A549 (cell line): ENCODE data around the gene ARFRP1. TPM values are rescaled to one million over a fixed set of nuclear protein-coding genes. Genes with fewer than 3 reads are reported as not detected.

Source experiments
- ATAC-seq, 2 experiments: fragments of 200-7000 bp in 1 of 2; fragments of >200 bp in 1 of 2; cut with Nextera tagmentation in 1 of 2; cut with Tn5 transposase in 1 of 2; 3 replicates each; pipeline versions ENCODE4 v1.8.0 to v1.9.1; 2018 to 2020; ENCODE audit warnings: mild to moderate bottlenecking in 1 of 2, moderate library complexity in 1 of 2
- CTCF ChIA-PET: fragments of 300-600 bp; sonication (Branson Sonifier 250); formaldehyde crosslinking; extraction: SDS; loops from one replicate; lab custom pipeline; 2021; ENCODE audit warnings: antibody characterized with exemption, inconsistent platforms; lab: Yijun Ruan, JAX
- POLR2A ChIA-PET: fragments of 350-600 bp; formaldehyde crosslinking; extraction: SDS; loops from one replicate; lab custom pipeline; 2021; ENCODE audit warnings: antibody characterized with exemption, inconsistent platforms; lab: Yijun Ruan, JAX
- DNase-seq, 2 experiments: peaks; one replicate each; pipeline versions ENCODE4 v3.0.0 to v3.0.0-alpha.2; 2011 to 2016; ENCODE audit warnings: low read depth in 1 of 2, low spot score in 1 of 2
- FAIRE-seq: peaks from 2 replicates; lab custom pipeline; 2011; peaks lifted over from hg19 to GRCh38; lab: Jason Lieb, UNC
- H3K27ac ChIP-seq, 2 experiments: fragments of >200 bp; sonication (Bioruptor Twin); formaldehyde crosslinking; 3 replicates each; pipeline ENCODE4 v1.5.1; 2016 to 2017
- H3K4me1 ChIP-seq: fragments of >200 bp; sonication (Bioruptor Twin); formaldehyde crosslinking; 3 replicates; pipeline ENCODE4 v1.6.1; 2016
- H3K4me2 ChIP-seq: fragments of >200 bp; sonication (Bioruptor Twin); formaldehyde crosslinking; 3 replicates; pipeline ENCODE4 v1.6.1; 2016
- H3K4me3 ChIP-seq: fragments of >200 bp; sonication (Bioruptor Twin); formaldehyde crosslinking; 3 replicates; pipeline ENCODE4 v1.5.1; 2016
- H3K9me3 ChIP-seq: fragments of >200 bp; sonication (Bioruptor Twin); formaldehyde crosslinking; 3 replicates; pipeline ENCODE4 v1.6.1; 2016
- BHLHE40 ChIP-seq: IDR thresholded peaks from 2 replicates; pipeline ENCODE4 v1.6.1; 2012; ENCODE audit warnings: low read depth, low read length, inconsistent platforms
- CBX2 ChIP-seq: fragments of 200-600 bp; sonication (generic); IDR thresholded peaks from 2 replicates; pipeline ENCODE4 v1.6.1; 2016; ENCODE audit warnings: low read depth, mild to moderate bottlenecking, borderline replicate concordance
- JUN ChIP-seq, 2 experiments: fragments of >200 bp; sonication (Bioruptor Twin); formaldehyde crosslinking; IDR thresholded peaks; 2 replicates in 1 of 2; 3 replicates in 1 of 2; pipeline ENCODE4 v1.6.1; 2016 to 2017
- JUNB ChIP-seq: fragments of >200 bp; sonication (Bioruptor Twin); formaldehyde crosslinking; IDR thresholded peaks from 2 replicates; pipeline ENCODE4 v1.6.1; 2016
- KDM5A ChIP-seq: fragments of 200-600 bp; sonication (generic); IDR thresholded peaks from 2 replicates; pipeline ENCODE4 v1.6.1; 2016; ENCODE audit warnings: antibody characterized with exemption, mild to moderate bottlenecking
- MAZ ChIP-seq: fragments of 150-350 bp; IDR thresholded peaks from 2 replicates; pipeline ENCODE4 v1.6.1; 2014; ENCODE audit warnings: antibody characterized with exemption, low read depth, low read length, borderline replicate concordance
- PBX3 ChIP-seq: IDR thresholded peaks from 2 replicates; pipeline ENCODE4 v1.6.1; 2012
- PHF8 ChIP-seq: fragments of 200-600 bp; sonication (generic); IDR thresholded peaks from 2 replicates; pipeline ENCODE4 v1.6.1; 2016; ENCODE audit warnings: low read depth, mild to moderate bottlenecking, antibody characterized with exemption, moderate library complexity, borderline replicate concordance
- POLR2AphosphoS2 ChIP-seq: conservative IDR thresholded peaks from 2 replicates; pipeline ENCODE4 v1.6.1; 2012; ENCODE audit warnings: low read length, improper control_type of control experiment, inconsistent platforms
- RAD21 ChIP-seq, 2 experiments: fragments of >200 bp in 1 of 2; sonication (Bioruptor Twin) in 1 of 2; formaldehyde crosslinking in 1 of 2; IDR thresholded peaks in 1 of 2; conservative IDR thresholded peaks in 1 of 2; 2 replicates in 1 of 2; 3 replicates in 1 of 2; pipeline ENCODE4 v1.6.1; 2012 to 2018; ENCODE audit warnings: inconsistent platforms in 1 of 2
- RCOR1 ChIP-seq: fragments of 150-350 bp; IDR thresholded peaks from 2 replicates; pipeline ENCODE4 v1.6.1; 2014; ENCODE audit warnings: antibody characterized with exemption, low read length, low read depth
- RNF2 ChIP-seq: fragments of 200-600 bp; sonication (generic); IDR thresholded peaks from 2 replicates; pipeline ENCODE4 v1.6.1; 2016; ENCODE audit warnings: low read depth, mild to moderate bottlenecking, antibody characterized with exemption, moderate library complexity, borderline replicate concordance
- TFCP2L1 ChIP-seq: fragments of 250-450 bp; sonication (Bioruptor Pico); IDR thresholded peaks from 2 replicates; pipeline ENCODE4 v1.5.0; 2021; ENCODE audit warnings: mild to moderate bottlenecking
- ZFP36 ChIP-seq: fragments of 450-650 bp; IDR thresholded peaks from 2 replicates; pipeline ENCODE4 v1.6.1; 2014; ENCODE audit warnings: borderline replicate concordance; ENCODE audit not compliant: partially characterized antibody
- ZNF302 ChIP-seq: fragments of 250-450 bp; sonication (Bioruptor Pico); IDR thresholded peaks from 2 replicates; pipeline ENCODE4 v1.9.0; 2021; ENCODE audit warnings: inconsistent platforms, mild to moderate bottlenecking, moderate library complexity
- ZSCAN20 ChIP-seq: fragments of 250-450 bp; sonication (Bioruptor Pico); IDR thresholded peaks from 2 replicates; pipeline ENCODE4 v1.8.0; 2022; ENCODE audit warnings: mild to moderate bottlenecking, moderate library complexity
- WGBS: methylation state at CpG from one replicate; pipeline ENCODE4 v1.1.6; 2017; ENCODE audit errors: missing lambda C conversion rate; 5-methylcytosine and 5-hydroxymethylcytosine counted together
- polyA plus RNA-seq, 4 experiments: library from polyadenylated mRNA; depleted of rRNA in 3 of 4; stranded (reverse); fragments of >200 nt; fragmentation: RNase III in 1 of 4; extraction: RNeasy Plus Mini Kit Qiagen cat#74134 plus additional on column Dnase treatment in 1 of 4; gene quantifications; 2 replicates in 3 of 4; 3 replicates in 1 of 4; pipeline ENCODE4 v1.2.3, GENCODE V29; 2011 to 2017

Gene ARFRP1
- polyA plus RNA-seq, 2 of the 4 experiments (the other 2 are of a cell fraction): 25.1 to 29.7 TPM

DNA sequence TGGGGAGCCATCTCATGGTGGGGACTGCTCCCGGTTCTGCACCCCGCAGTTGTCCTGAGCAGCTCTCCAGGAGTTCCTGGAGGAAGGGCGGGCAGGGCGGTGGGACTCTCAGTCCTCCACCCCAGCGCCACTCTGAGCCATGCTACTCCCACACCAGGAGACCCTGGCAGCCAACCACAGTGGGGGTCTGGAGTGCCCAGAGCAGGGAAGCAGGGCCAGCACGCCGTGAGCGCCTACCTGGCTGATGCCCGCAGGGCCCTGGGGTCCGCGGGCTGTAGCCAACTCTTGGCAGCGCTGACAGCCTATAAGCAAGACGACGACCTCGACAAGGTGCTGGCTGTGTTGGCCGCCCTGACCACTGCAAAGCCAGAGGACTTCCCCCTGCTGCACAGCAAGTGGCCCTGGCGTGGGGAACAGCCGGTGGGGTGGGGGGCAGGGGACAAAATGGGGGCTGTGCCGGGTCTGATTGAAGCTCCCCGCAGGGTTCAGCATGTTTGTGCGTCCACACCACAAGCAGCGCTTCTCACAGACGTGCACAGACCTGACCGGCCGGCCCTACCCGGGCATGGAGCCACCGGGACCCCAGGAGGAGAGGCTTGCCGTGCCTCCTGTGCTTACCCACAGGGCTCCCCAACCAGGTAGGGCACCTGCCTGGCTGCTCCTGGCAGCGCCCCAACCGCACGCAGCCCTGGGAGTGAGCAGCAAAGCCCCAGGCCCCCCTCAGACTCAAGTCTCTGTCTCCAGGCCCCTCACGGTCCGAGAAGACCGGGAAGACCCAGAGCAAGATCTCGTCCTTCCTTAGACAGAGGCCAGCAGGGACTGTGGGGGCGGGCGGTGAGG, 13.0 kb downstream of the ARFRP1 start:
- Histone ChIP-seq H3K4me2 (no peak overlapping the region), H3K27ac (peak overlapping the region in 1 of 2 experiments; percentile 31; a peak in 2 of 6 replicates), H3K9me3 (no peaks in the 10 kb centered on the region), H3K4me3 (no peak overlapping the region), H3K4me1 (peaks cover 41% of the 10 kb centered on the region)
- no peak for DNase-seq
- ChIA-PET CTCF (interaction anchor here (1.0 kb wide), 1 partner anchor 157 kb away, joined by 3 read pairs; no protein-coding TSS in a partner anchor), POLR2A (interaction anchor here (0.6 kb wide), 1 partner anchor 279 kb away, joined by 3 read pairs; no protein-coding TSS in a partner anchor)
- TF ChIP-seq CBX2 (no peak), RAD21 (conservative IDR thresholded peaks at IDR 0.05 in 1 of 2, IDR thresholded peaks at IDR 0.05 in 1 of 2) (no peak), PBX3 (no peak), BHLHE40 (no peak), JUN (IDR thresholded peaks at IDR 0.05) (no peak), ZFP36 (no peak), ZNF302 (no peak)
- FAIRE-seq: no peak
- WGBS: 91% methylated on average over 8 of the region's 37 CpGs
- ATAC-seq: no peak

GRCh38 chr20:63693733-63694583, 13.8 kb downstream of the ARFRP1 start:
- POLR2A ChIA-PET: interaction anchor here (0.6 kb wide), 1 partner anchor 279 kb away, joined by 3 read pairs; no protein-coding TSS in a partner anchor
- Histone ChIP-seq H3K4me1 (peaks cover 33% of the 10 kb centered on the region), H3K4me3 (no peak overlapping the region), H3K4me2 (no peak overlapping the region), H3K27ac (no peak overlapping the region), H3K9me3 (no peaks in the 10 kb centered on the region)
- TF ChIP-seq JUNB (no peak), MAZ (no peak), KDM5A (no peak)
- FAIRE-seq (no peak), ATAC-seq (no peak), DNase-seq (no peak)
- 100% methylated on average over 4 of the region's 21 CpGs for WGBS
- CTCF ChIA-PET: interaction anchor here (1.0 kb wide), 1 partner anchor 156 kb away, joined by 3 read pairs; no protein-coding TSS in a partner anchor

GRCh38 chr20:63693083-63693732, 14.6 kb downstream of the ARFRP1 start:
- WGBS: 90% methylated on average over 10 of the region's 10 CpGs
- Histone ChIP-seq H3K4me2 (no peak overlapping the region), H3K9me3 (no peaks in the 10 kb centered on the region), H3K27ac (no peak overlapping the region), H3K4me3 (no peak overlapping the region), H3K4me1 (peaks cover 25% of the 10 kb centered on the region)
- ChIA-PET POLR2A (interaction anchor here (0.8 kb wide), 1 partner anchor 172 kb away, joined by 4 read pairs; the partner anchor contains the start of gene TPD52L2), CTCF (interaction anchor here (1.5 to 2.7 kb wide), 3 partner anchors 10 to 171 kb away, joined by 3 to 7 read pairs (median 7); partner anchors contain the start of gene TPD52L2)
- DNase-seq (no peak), FAIRE-seq (no peak), ATAC-seq (no peak)
- TF ChIP-seq TFCP2L1 (CRISPR knock-in tag) (no peak), RNF2 (no peak), ZSCAN20 (CRISPR knock-in tag) (no peak), RCOR1 (no peak), POLR2AphosphoS2 (no peak), PHF8 (no peak), RAD21 (conservative IDR thresholded peaks at IDR 0.05 in 1 of 2, IDR thresholded peaks at IDR 0.05 in 1 of 2) (no peak)
